ENCODE measurements around the gene TBC1D14.

DNA sequence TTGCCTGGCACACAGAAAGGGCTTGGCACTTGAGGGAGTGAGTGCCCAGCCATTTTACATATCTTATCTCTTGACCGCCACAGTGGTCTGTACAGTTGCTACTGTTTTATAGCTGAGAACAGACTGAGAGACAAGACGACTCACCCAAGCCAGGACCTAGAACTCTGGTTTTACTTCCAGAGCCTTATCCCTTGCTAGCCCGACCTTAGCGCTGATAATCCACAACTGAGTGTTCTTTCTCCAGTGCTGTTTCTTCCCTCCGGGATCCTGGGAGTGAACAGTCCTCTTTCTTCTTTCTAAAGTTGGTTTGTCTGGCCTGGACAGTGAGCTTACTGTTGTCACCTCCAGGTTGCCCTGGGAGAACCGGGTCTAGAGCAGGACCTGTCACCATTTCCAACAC, 81.0 kb downstream of the TBC1D14 start:
- TF ChIP-seq, protein P1, sequence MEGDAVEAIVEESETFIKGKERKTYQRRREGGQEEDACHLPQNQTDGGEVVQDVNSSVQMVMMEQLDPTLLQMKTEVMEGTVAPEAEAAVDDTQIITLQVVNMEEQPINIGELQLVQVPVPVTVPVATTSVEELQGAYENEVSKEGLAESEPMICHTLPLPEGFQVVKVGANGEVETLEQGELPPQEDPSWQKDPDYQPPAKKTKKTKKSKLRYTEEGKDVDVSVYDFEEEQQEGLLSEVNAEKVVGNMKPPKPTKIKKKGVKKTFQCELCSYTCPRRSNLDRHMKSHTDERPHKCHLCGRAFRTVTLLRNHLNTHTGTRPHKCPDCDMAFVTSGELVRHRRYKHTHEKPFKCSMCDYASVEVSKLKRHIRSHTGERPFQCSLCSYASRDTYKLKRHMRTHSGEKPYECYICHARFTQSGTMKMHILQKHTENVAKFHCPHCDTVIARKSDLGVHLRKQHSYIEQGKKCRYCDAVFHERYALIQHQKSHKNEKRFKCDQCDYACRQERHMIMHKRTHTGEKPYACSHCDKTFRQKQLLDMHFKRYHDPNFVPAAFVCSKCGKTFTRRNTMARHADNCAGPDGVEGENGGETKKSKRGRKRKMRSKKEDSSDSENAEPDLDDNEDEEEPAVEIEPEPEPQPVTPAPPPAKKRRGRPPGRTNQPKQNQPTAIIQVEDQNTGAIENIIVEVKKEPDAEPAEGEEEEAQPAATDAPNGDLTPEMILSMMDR (IDR thresholded peaks at IDR 0.05): no peak
- no peak for TF ChIP-seq POLR2A (IDR thresholded peaks at IDR 0.05)

Measured in lower leg skin (tissue), 3 donors.